Astrocyte of the cerebellum (primary cell): Measurements from ENCODE around the gene AGBL3.

Source experiments
- DNase-seq: peaks from one replicate; pipeline ENCODE4 v3.0.0-alpha.2; 2011; ENCODE audit warnings: low read depth
- H3K4me3 ChIP-seq: 2 replicates; pipeline ENCODE4 v1.5.1; 2011; ENCODE audit warnings: mild to moderate bottlenecking, low read depth, low read length, moderate library complexity
- in situ Hi-C: cut with HindIII; loops from 2 replicates; pipeline ENCODE4 v1.10.0; 2017; ENCODE audit warnings: low sequenced_read_pairs
- TF ChIP-seq, protein P1 (sequence below): IDR thresholded peaks from 2 replicates; pipeline ENCODE4 v1.5.1; 2012; ENCODE audit warnings: low read length, low read depth, moderate library complexity, mild to moderate bottlenecking; ENCODE audit errors: missing control alignments

The AGBL3 gene

GRCh38 chr7:135181929-135182678 is 195.8 kb downstream of the AGBL3 start:
- in situ Hi-C loops = no loop called here
- no peak for DNase-seq
- no peak overlapping the region for H3K4me3 ChIP-seq
- TF ChIP-seq, protein P1, sequence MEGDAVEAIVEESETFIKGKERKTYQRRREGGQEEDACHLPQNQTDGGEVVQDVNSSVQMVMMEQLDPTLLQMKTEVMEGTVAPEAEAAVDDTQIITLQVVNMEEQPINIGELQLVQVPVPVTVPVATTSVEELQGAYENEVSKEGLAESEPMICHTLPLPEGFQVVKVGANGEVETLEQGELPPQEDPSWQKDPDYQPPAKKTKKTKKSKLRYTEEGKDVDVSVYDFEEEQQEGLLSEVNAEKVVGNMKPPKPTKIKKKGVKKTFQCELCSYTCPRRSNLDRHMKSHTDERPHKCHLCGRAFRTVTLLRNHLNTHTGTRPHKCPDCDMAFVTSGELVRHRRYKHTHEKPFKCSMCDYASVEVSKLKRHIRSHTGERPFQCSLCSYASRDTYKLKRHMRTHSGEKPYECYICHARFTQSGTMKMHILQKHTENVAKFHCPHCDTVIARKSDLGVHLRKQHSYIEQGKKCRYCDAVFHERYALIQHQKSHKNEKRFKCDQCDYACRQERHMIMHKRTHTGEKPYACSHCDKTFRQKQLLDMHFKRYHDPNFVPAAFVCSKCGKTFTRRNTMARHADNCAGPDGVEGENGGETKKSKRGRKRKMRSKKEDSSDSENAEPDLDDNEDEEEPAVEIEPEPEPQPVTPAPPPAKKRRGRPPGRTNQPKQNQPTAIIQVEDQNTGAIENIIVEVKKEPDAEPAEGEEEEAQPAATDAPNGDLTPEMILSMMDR = no peak

DNA sequence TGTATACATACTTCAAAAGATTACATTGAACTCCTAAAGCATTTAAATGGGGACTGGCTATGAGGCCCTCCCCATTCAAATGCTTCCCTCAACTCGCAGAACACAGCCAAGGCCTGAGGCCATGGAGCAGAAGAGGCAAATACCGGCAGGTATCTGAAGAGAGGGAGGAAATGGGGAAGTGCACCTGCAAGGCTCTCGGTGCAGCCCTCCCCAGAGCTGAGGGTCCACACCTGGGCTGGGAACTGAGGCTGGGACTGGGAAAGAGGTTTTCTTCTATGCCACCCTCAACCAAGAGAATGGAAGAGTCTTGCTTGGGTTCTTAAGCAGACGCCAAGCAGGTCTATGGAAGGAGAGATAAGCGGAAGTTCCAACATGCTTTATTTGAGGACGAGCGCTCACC is 197.2 kb downstream of the AGBL3 start:
- TF ChIP-seq, protein P1 = no peak
- in situ Hi-C loops = no loop called here
- DNase-seq = no peak
- H3K4me3 ChIP-seq = no peak overlapping the region

DNA sequence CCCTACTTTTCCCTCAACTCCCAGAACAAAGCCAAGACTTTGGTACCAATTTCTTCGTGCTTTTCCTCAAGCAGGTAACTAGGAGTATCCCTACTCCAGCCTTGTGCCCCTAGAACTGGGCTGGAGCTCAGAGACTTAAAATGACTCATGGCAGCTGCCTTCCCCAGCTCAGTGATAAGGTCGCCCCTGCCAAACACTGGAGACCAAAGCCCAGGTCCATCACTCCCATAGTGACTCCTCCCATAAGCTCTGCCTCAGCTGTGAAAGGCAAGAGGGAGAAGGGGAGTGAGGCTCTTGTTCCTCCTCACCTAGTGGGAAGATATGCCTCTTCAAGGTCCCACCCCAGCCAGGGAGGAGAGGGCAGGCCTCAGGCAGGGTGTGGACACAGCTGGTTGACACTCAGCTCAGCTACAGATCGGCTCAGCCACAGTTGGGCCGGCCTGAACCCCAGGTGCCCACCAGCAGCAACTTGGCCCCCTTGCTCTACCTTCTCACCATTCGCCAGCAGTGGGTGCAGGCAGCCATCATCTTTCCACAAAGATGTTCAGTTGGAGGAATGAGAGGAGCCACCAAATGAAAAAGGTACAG is 198.0 kb downstream of the AGBL3 start:
- TF ChIP-seq, protein P1 = no peak

More for the DNA sequence above, 198.0 kb downstream of the AGBL3 start:
- DNase-seq = no peak
- H3K4me3 ChIP-seq = no peak overlapping the region
- in situ Hi-C loops = no loop called here
